HEK293 (cell line): Measurements from ENCODE around the gene TPM2.
A peak's percentile ranks its signal among the peaks of the same experiment; 100 is the strongest.

Experiments used
- BCL11B ChIP-seq: fragments of 450-650 bp; formaldehyde crosslinking; IDR thresholded peaks from 2 replicates; pipeline ENCODE4 v1.5.1; 2016; ENCODE audit warnings: low read depth, missing biosample characterization, missing genetic modification characterization
- ELK4 ChIP-seq: IDR thresholded peaks from 2 replicates; pipeline ENCODE4 v1.6.1; 2011; ENCODE audit warnings: mild to moderate bottlenecking, low read depth, low read length, borderline replicate concordance
- HOXD13 ChIP-seq: sonication (generic); formaldehyde crosslinking; IDR thresholded peaks from 2 replicates; pipeline ENCODE4 v1.8.0; 2022; ENCODE audit warnings: missing genetic modification reagents, borderline replicate concordance
- KLF7 ChIP-seq: fragments of 450-650 bp; formaldehyde crosslinking; IDR thresholded peaks from 2 replicates; pipeline ENCODE4 v1.5.1; 2016; ENCODE audit warnings: missing biosample characterization, missing genetic modification characterization, borderline replicate concordance
- SP3 ChIP-seq: fragments of 450-650 bp; formaldehyde crosslinking; IDR thresholded peaks from 2 replicates; pipeline ENCODE4 v1.5.1; 2016; ENCODE audit warnings: missing biosample characterization, missing genetic modification characterization
- WT1 ChIP-seq: fragments of 450-650 bp; formaldehyde crosslinking; IDR thresholded peaks from 2 replicates; pipeline ENCODE4 v1.5.1; 2016; ENCODE audit warnings: missing biosample characterization, missing genetic modification characterization
- ZBTB1 ChIP-seq: fragments of 450-650 bp; formaldehyde crosslinking; IDR thresholded peaks from 2 replicates; pipeline ENCODE4 v1.5.1; 2016; ENCODE audit warnings: missing biosample characterization, missing genetic modification characterization
- ZBTB8A ChIP-seq: fragments of 450-650 bp; formaldehyde crosslinking; IDR thresholded peaks from 2 replicates; pipeline ENCODE4 v1.5.1; 2016; ENCODE audit warnings: missing biosample characterization, missing genetic modification characterization
- ZFP3 ChIP-seq: fragments of 450-650 bp; formaldehyde crosslinking; IDR thresholded peaks from 2 replicates; pipeline ENCODE4 v1.5.1; 2016; ENCODE audit warnings: low read depth, missing biosample characterization, missing genetic modification characterization
- ZNF10 ChIP-seq: fragments of 450-650 bp; formaldehyde crosslinking; IDR thresholded peaks from 2 replicates; pipeline ENCODE4 v1.5.1; 2017; ENCODE audit warnings: missing biosample characterization, missing genetic modification characterization
- ZNF112 ChIP-seq: fragments of 450-650 bp; formaldehyde crosslinking; IDR thresholded peaks from 2 replicates; pipeline ENCODE4 v1.5.0; 2017; ENCODE audit warnings: missing biosample characterization, missing genetic modification characterization
- ZNF121 ChIP-seq: fragments of 450-650 bp; formaldehyde crosslinking; IDR thresholded peaks from 2 replicates; pipeline ENCODE4 v1.5.1; 2016; ENCODE audit warnings: missing biosample characterization, missing genetic modification characterization
- ZNF133 ChIP-seq: fragments of 450-650 bp; formaldehyde crosslinking; IDR thresholded peaks from 2 replicates; pipeline ENCODE4 v1.5.1; 2016; ENCODE audit warnings: missing biosample characterization, missing genetic modification characterization
- ZNF138 ChIP-seq: fragments of 450-650 bp; formaldehyde crosslinking; IDR thresholded peaks from 2 replicates; pipeline ENCODE4 v1.5.1; 2016; ENCODE audit warnings: missing biosample characterization, missing genetic modification characterization, borderline replicate concordance
- ZNF155 ChIP-seq: fragments of 450-650 bp; formaldehyde crosslinking; IDR thresholded peaks from 2 replicates; pipeline ENCODE4 v1.5.1; 2016; ENCODE audit warnings: missing biosample characterization, missing genetic modification characterization
- ZNF169 ChIP-seq: fragments of 450-650 bp; formaldehyde crosslinking; IDR thresholded peaks from 2 replicates; pipeline ENCODE4 v1.5.1; 2016; ENCODE audit warnings: missing biosample characterization, missing genetic modification characterization
- ZNF202 ChIP-seq: fragments of 450-650 bp; formaldehyde crosslinking; IDR thresholded peaks from 2 replicates; pipeline ENCODE4 v1.5.1; 2016; ENCODE audit warnings: missing biosample characterization, missing genetic modification characterization, borderline replicate concordance
- ZNF223 ChIP-seq: fragments of 450-650 bp; formaldehyde crosslinking; IDR thresholded peaks from 2 replicates; pipeline ENCODE4 v1.5.1; 2016; ENCODE audit warnings: missing biosample characterization, missing genetic modification characterization
- ZNF248 ChIP-seq: fragments of 450-650 bp; formaldehyde crosslinking; IDR thresholded peaks from 2 replicates; pipeline ENCODE4 v1.5.1; 2017; ENCODE audit warnings: missing biosample characterization, missing genetic modification characterization
- ZNF341 ChIP-seq: fragments of 450-650 bp; formaldehyde crosslinking; IDR thresholded peaks from 2 replicates; pipeline ENCODE4; 2016; ENCODE audit warnings: low read depth, missing biosample characterization, missing genetic modification characterization
- ZNF366 ChIP-seq: fragments of 450-650 bp; formaldehyde crosslinking; conservative IDR thresholded peaks from 2 replicates; pipeline ENCODE4 v1.5.1; 2016; ENCODE audit warnings: missing biosample characterization, missing genetic modification characterization
- ZNF510 ChIP-seq: fragments of 450-650 bp; formaldehyde crosslinking; IDR thresholded peaks from 2 replicates; pipeline ENCODE4 v1.5.1; 2018; ENCODE audit warnings: mild to moderate bottlenecking, missing genetic modification characterization, missing biosample characterization; ENCODE audit not compliant: insufficient replicate concordance
- ZNF521 ChIP-seq: fragments of 450-650 bp; formaldehyde crosslinking; IDR thresholded peaks from 2 replicates; pipeline ENCODE4 v1.5.1; 2017; ENCODE audit warnings: missing biosample characterization, mild to moderate bottlenecking, missing genetic modification characterization
- ZNF610 ChIP-seq: fragments of 450-650 bp; formaldehyde crosslinking; IDR thresholded peaks from 2 replicates; pipeline ENCODE4 v1.5.1; 2016; ENCODE audit warnings: missing biosample characterization, missing genetic modification characterization, borderline replicate concordance
- ZNF670 ChIP-seq: fragments of 450-650 bp; formaldehyde crosslinking; IDR thresholded peaks from 2 replicates; pipeline ENCODE4 v1.5.1; 2016; ENCODE audit warnings: missing biosample characterization, missing genetic modification characterization, low read depth
- ZNF785 ChIP-seq: fragments of 450-650 bp; formaldehyde crosslinking; IDR thresholded peaks from 2 replicates; pipeline ENCODE4 v1.5.1; 2016; ENCODE audit warnings: missing biosample characterization, missing genetic modification characterization
- ZXDB ChIP-seq: fragments of 450-650 bp; formaldehyde crosslinking; IDR thresholded peaks from 2 replicates; pipeline ENCODE4 v1.5.1; 2016; ENCODE audit warnings: missing biosample characterization, missing genetic modification characterization
- TF ChIP-seq, protein P1 (sequence below): fragments of 450-650 bp; formaldehyde crosslinking; IDR thresholded peaks from 2 replicates; pipeline ENCODE4 v1.5.1; 2016; ENCODE audit warnings: missing biosample characterization, missing genetic modification characterization
- TF ChIP-seq, protein P2 (sequence below): fragments of 450-650 bp; IDR thresholded peaks from 2 replicates; pipeline ENCODE4 v1.5.1; 2018; ENCODE audit warnings: missing biosample characterization, missing genetic modification characterization
- TF ChIP-seq, protein P3 (sequence below): fragments of 450-650 bp; formaldehyde crosslinking; IDR thresholded peaks from 2 replicates; pipeline ENCODE4 v1.5.1; 2016; ENCODE audit warnings: missing biosample characterization, missing genetic modification characterization
- TF ChIP-seq, protein P4 (sequence below): fragments of 450-650 bp; formaldehyde crosslinking; IDR thresholded peaks from 2 replicates; pipeline ENCODE4; 2016; ENCODE audit warnings: missing biosample characterization, missing genetic modification characterization
- TF ChIP-seq, protein P5 (sequence below): fragments of 450-650 bp; formaldehyde crosslinking; IDR thresholded peaks from 2 replicates; pipeline ENCODE4 v1.5.1; 2017; ENCODE audit warnings: missing biosample characterization, missing genetic modification characterization

TPM2 gene

GRCh38 chr9:35646533-35647265, 43.0 kb downstream of the TPM2 start (continued):
- TF ChIP-seq, protein P1, sequence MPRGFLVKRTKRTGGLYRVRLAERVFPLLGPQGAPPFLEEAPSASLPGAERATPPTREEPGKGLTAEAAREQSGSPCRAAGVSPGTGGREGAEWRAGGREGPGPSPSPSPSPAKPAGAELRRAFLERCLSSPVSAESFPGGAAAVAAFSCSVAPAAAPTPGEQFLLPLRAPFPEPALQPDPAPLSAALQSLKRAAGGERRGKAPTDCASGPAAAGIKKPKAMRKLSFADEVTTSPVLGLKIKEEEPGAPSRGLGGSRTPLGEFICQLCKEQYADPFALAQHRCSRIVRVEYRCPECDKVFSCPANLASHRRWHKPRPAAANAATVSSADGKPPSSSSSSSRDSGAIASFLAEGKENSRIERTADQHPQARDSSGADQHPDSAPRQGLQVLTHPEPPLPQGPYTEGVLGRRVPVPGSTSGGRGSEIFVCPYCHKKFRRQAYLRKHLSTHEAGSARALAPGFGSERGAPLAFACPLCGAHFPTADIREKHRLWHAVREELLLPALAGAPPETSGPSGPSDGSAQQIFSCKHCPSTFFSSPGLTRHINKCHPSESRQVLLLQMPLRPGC (tag by site-specific recombination), result no peak
- TF ChIP-seq HOXD13 (CRISPR knock-in tag) (no peak), SP3 (tag by site-specific recombination) (peak; percentile 72), ZNF202 (no peak), ZBTB1 (tag by site-specific recombination) (no peak), ZNF121 (no peak), ZNF10 (tag by site-specific recombination) (peak; percentile 89), BCL11B (tag by site-specific recombination) (no peak), WT1 (tag by site-specific recombination) (no peak; the same call in none of the 2 replicates), ZFP3 (tag by site-specific recombination) (no peak), ELK4 (no peak), ZNF133 (tag by site-specific recombination) (no peak), ZBTB8A (peak; percentile 38; the same call in 1 of the 2 replicates), ZNF610 (tag by site-specific recombination) (no peak), ZXDB (peak; percentile 80), ZNF510 (tag by site-specific recombination) (no peak), ZNF169 (tag by site-specific recombination) (no peak), KLF7 (tag by site-specific recombination) (no peak), ZNF112 (tag by site-specific recombination) (no peak), ZNF155 (tag by site-specific recombination) (no peak), ZNF341 (no peak), ZNF521 (tag by site-specific recombination) (no peak), ZNF785 (tag by site-specific recombination) (no peak), ZNF223 (no peak), ZNF670 (tag by site-specific recombination) (no peak), ZNF366 (tag by site-specific recombination) (no peak), ZNF138 (tag by site-specific recombination) (no peak), ZNF248 (no peak)
- TF ChIP-seq, protein P2, sequence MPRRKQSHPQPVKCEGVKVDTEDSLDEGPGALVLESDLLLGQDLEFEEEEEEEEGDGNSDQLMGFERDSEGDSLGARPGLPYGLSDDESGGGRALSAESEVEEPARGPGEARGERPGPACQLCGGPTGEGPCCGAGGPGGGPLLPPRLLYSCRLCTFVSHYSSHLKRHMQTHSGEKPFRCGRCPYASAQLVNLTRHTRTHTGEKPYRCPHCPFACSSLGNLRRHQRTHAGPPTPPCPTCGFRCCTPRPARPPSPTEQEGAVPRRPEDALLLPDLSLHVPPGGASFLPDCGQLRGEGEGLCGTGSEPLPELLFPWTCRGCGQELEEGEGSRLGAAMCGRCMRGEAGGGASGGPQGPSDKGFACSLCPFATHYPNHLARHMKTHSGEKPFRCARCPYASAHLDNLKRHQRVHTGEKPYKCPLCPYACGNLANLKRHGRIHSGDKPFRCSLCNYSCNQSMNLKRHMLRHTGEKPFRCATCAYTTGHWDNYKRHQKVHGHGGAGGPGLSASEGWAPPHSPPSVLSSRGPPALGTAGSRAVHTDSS (tag by site-specific recombination), result no peak
- TF ChIP-seq, protein P3, sequence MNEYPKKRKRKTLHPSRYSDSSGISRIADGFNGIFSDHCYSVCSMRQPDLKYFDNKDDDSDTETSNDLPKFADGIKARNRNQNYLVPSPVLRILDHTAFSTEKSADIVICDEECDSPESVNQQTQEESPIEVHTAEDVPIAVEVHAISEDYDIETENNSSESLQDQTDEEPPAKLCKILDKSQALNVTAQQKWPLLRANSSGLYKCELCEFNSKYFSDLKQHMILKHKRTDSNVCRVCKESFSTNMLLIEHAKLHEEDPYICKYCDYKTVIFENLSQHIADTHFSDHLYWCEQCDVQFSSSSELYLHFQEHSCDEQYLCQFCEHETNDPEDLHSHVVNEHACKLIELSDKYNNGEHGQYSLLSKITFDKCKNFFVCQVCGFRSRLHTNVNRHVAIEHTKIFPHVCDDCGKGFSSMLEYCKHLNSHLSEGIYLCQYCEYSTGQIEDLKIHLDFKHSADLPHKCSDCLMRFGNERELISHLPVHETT (tag by site-specific recombination), result no peak
- TF ChIP-seq, protein P4, sequence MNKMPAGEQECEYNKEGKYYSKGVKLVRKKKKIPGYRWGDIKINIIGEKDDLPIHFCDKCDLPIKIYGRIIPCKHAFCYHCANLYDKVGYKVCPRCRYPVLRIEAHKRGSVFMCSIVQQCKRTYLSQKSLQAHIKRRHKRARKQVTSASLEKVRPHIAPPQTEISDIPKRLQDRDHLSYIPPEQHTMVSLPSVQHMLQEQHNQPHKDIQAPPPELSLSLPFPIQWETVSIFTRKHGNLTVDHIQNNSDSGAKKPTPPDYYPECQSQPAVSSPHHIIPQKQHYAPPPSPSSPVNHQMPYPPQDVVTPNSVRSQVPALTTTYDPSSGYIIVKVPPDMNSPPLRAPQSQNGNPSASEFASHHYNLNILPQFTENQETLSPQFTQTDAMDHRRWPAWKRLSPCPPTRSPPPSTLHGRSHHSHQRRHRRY (tag by site-specific recombination), result no peak
- TF ChIP-seq, protein P5, sequence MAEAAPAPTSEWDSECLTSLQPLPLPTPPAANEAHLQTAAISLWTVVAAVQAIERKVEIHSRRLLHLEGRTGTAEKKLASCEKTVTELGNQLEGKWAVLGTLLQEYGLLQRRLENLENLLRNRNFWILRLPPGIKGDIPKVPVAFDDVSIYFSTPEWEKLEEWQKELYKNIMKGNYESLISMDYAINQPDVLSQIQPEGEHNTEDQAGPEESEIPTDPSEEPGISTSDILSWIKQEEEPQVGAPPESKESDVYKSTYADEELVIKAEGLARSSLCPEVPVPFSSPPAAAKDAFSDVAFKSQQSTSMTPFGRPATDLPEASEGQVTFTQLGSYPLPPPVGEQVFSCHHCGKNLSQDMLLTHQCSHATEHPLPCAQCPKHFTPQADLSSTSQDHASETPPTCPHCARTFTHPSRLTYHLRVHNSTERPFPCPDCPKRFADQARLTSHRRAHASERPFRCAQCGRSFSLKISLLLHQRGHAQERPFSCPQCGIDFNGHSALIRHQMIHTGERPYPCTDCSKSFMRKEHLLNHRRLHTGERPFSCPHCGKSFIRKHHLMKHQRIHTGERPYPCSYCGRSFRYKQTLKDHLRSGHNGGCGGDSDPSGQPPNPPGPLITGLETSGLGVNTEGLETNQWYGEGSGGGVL (tag by site-specific recombination), result peak; percentile 32; the same call in 1 of the 2 replicates
